Measurements from ENCODE around the gene MYO9B.

The MYO9B gene

DNA sequence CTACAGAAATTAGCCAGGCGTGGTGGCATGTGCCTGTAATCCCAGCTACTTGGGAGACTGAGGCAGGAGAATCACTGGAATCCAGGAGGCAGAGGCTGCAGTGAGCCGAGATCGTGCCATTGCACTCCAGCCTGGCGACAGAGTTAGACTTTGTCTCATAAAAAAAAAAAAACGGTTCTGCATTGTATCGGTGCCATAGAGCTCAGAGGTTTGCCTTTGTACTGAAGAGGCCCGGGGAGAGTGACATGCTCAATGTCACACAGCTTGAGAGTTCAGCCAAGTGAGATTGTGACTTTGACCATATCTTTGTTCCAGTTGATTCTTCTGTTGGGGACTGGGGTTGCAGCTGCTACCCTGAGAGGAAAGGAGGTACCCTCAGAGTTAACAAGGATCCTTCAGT, 4.7 kb upstream of the MYO9B start:
- Histone ChIP-seq H3K27ac (ENCODE audit: low read depth, low read length) (no peak overlapping the region), H3K4me2 (ENCODE audit: low read depth, low read length, poor library complexity, severe bottlenecking) (no peak overlapping the region), H3K79me2 (ENCODE audit: insufficient read depth, low read length) (peaks cover 77% of the 10 kb centered on the region), H3K36me3 (ENCODE audit: low read length) (peaks cover 3% of the 10 kb centered on the region; the same call in 1 of the 2 replicates), H3K9me3 (ENCODE audit: insufficient read depth, low read length) (no peaks in the 10 kb centered on the region), H3K9ac (ENCODE audit: low read length) (no peak overlapping the region), H4K20me1 (ENCODE audit: low read depth, low read length) (0 out of 2 replicates have a peak, but pooled peaks cover 5% of the 10 kb centered on the region), H3K4me3 (ENCODE audit: insufficient read depth, low read length, poor library complexity, severe bottlenecking) (no peak overlapping the region), H3K27me3 (ENCODE audit: low read length) (no peaks in the 10 kb centered on the region), H2AFZ (ENCODE audit: low read depth, low read length, severe bottlenecking) (no peak overlapping the region), H3K9me2 (replicated peaks; ENCODE audit: insufficient read depth, low read length) (no peaks in the 10 kb centered on the region), H3F3A (ENCODE audit: insufficient read depth) (peaks cover 17% of the 10 kb centered on the region; the same call in 1 of the 2 replicates)
- TF ChIP-seq, protein P1, sequence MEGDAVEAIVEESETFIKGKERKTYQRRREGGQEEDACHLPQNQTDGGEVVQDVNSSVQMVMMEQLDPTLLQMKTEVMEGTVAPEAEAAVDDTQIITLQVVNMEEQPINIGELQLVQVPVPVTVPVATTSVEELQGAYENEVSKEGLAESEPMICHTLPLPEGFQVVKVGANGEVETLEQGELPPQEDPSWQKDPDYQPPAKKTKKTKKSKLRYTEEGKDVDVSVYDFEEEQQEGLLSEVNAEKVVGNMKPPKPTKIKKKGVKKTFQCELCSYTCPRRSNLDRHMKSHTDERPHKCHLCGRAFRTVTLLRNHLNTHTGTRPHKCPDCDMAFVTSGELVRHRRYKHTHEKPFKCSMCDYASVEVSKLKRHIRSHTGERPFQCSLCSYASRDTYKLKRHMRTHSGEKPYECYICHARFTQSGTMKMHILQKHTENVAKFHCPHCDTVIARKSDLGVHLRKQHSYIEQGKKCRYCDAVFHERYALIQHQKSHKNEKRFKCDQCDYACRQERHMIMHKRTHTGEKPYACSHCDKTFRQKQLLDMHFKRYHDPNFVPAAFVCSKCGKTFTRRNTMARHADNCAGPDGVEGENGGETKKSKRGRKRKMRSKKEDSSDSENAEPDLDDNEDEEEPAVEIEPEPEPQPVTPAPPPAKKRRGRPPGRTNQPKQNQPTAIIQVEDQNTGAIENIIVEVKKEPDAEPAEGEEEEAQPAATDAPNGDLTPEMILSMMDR (IDR thresholded peaks at IDR 0.05; ENCODE audit: insufficient read depth, low read length, poor library complexity, severe bottlenecking) = no peak
- TF ChIP-seq EZH2phosphoT487 (conservative IDR thresholded peaks at IDR 0.05; ENCODE audit: low read length) = no peak

DNA sequence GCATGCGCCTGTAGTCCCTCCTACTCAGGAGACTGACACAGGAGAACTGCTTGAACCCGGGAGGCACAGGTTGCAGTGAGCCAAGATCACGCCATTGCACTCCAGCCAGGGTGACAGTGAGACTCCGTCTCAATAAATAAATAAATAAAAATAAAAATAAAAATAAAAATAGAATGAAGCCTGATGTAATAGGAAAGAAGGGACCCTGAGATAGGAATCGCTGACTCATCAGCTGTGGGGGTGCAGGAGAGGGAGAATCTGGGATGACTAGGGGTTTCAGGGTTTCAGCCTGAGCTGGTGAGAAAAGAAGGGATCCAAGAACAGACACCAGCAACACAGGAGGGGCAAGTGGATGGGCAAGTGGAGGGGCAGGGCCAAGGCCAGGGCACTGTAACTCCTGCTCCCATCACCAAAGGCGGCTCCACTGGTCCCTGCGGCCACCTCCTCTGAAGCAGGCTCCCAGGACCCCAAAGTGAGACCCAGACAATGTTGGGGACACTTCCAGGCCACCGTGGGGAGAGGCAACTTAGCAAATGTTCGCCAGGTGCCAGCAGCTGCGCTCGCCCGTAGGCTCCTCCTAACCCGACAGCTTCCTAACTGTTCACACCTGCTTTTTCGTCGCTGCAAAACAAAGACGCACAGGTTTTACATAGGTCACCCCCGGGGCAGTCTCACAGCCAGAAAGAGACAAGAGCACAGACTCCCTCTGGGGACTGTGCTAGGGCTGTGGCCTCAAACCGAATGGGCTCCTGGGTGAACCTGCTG, 1.5 kb upstream of the MYO9B start:
- peak overlapping the region; percentile 65 for H3K4me3 ChIP-seq (ENCODE audit: insufficient read depth, low read length, poor library complexity, severe bottlenecking)
- peaks cover 5% of the 10 kb centered on the region; the same call in 1 of the 2 replicates for H4K20me1 ChIP-seq (ENCODE audit: low read depth, low read length)
- H3K9me3 ChIP-seq (ENCODE audit: insufficient read depth, low read length) = no peaks in the 10 kb centered on the region
- peak overlapping the region; percentile 74 for H3K4me2 ChIP-seq (ENCODE audit: low read depth, low read length, poor library complexity, severe bottlenecking)
- H2AFZ ChIP-seq (ENCODE audit: low read depth, low read length, severe bottlenecking) = no peak overlapping the region
- TF ChIP-seq, protein P1 (IDR thresholded peaks at IDR 0.05; ENCODE audit: insufficient read depth, low read length, poor library complexity, severe bottlenecking) = no peak
- TF ChIP-seq EZH2phosphoT487 (conservative IDR thresholded peaks at IDR 0.05; ENCODE audit: low read length) = no peak
- H3K79me2 ChIP-seq (ENCODE audit: insufficient read depth, low read length) = peaks cover 87% of the 10 kb centered on the region
- peak overlapping the region; percentile 85 for H3K27ac ChIP-seq (ENCODE audit: low read depth, low read length)
- H3K9me2 ChIP-seq (replicated peaks; ENCODE audit: insufficient read depth, low read length) = no peaks in the 10 kb centered on the region
- peaks cover 6% of the 10 kb centered on the region; the same call in 1 of the 2 replicates for H3F3A ChIP-seq (ENCODE audit: insufficient read depth)
- peak overlapping the region; percentile 82 for H3K9ac ChIP-seq (ENCODE audit: low read length)
- H3K36me3 ChIP-seq (ENCODE audit: low read length) = no peaks in the 10 kb centered on the region; the same call in 1 of the 2 replicates
- no peaks in the 10 kb centered on the region for H3K27me3 ChIP-seq (ENCODE audit: low read length)

DNA sequence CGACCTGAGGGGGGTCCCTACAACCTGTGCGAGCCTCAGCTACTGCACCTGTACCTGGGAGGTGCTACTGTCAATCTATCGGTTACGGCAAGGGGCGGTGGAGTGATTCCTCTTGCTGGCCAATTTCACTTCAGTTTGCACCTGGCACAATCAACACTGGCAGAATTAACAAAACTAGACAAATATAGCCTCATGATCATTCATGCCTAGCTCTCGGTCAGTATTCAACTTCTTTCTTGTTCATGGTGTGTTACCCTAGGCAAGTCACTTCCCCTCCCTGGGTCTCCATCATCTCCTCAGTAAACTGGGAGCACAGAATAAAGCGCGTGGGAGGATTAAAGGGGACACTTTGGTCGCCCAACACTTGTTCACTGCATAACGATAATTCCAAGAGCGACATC, 943 bp upstream of the MYO9B start:
- peak overlapping the region; percentile 65 for H3K4me3 ChIP-seq (ENCODE audit: insufficient read depth, low read length, poor library complexity, severe bottlenecking)
- peak overlapping the region; percentile 85 for H3K27ac ChIP-seq (ENCODE audit: low read depth, low read length)
- peak overlapping the region; percentile 82 for H3K9ac ChIP-seq (ENCODE audit: low read length)
- peaks cover 91% of the 10 kb centered on the region for H3K79me2 ChIP-seq (ENCODE audit: insufficient read depth, low read length)
- no peaks in the 10 kb centered on the region for H3K9me2 ChIP-seq (replicated peaks; ENCODE audit: insufficient read depth, low read length)
- no peak for TF ChIP-seq EZH2phosphoT487 (conservative IDR thresholded peaks at IDR 0.05; ENCODE audit: low read length)
- TF ChIP-seq, protein P1 (IDR thresholded peaks at IDR 0.05; ENCODE audit: insufficient read depth, low read length, poor library complexity, severe bottlenecking) = no peak
- no peaks in the 10 kb centered on the region for H3K9me3 ChIP-seq (ENCODE audit: insufficient read depth, low read length)
- H3K4me2 ChIP-seq (ENCODE audit: low read depth, low read length, poor library complexity, severe bottlenecking) = peak overlapping the region; percentile 74
- peaks cover 6% of the 10 kb centered on the region; the same call in 1 of the 2 replicates for H3F3A ChIP-seq (ENCODE audit: insufficient read depth)
- H3K36me3 ChIP-seq (ENCODE audit: low read length) = no peaks in the 10 kb centered on the region; the same call in 1 of the 2 replicates
- no peak overlapping the region for H2AFZ ChIP-seq (ENCODE audit: low read depth, low read length, severe bottlenecking)
- H3K27me3 ChIP-seq (ENCODE audit: low read length) = no peaks in the 10 kb centered on the region
- peaks cover 5% of the 10 kb centered on the region; the same call in 1 of the 2 replicates for H4K20me1 ChIP-seq (ENCODE audit: low read depth, low read length)
